A172 (cell line): ENCODE measurements around the gene NTPCR. TPM values are rescaled to one million over a fixed set of nuclear protein-coding genes. Genes with fewer than 3 reads are reported as not detected.

Experiments
- DNase-seq: peaks from one replicate; pipeline ENCODE4 v3.0.0-alpha.2; 2015; ENCODE audit warnings: low spot score
- total RNA-seq: library from RNA; depleted of rRNA; stranded (reverse); fragments of >200 nt; shearing (Covaris generic); gene quantifications from 2 replicates; pipeline ENCODE4 v1.2.3, GENCODE V29; 2014; rRNA removed

The NTPCR gene
- total RNA-seq, 1 experiment from 2014 or later = 87.8 TPM

GRCh38 chr1:233010146-233010545 is 59.7 kb downstream of the NTPCR start:
- peak; percentile 34 for DNase-seq

- no peak for DNase-seq
Observed at GRCh38 chr1:233012021-233012420, 61.6 kb downstream of the NTPCR start.

GRCh38 chr1:233015965-233016364 is 65.6 kb downstream of the NTPCR start:
- no peak for DNase-seq

- no peak for DNase-seq
Observed at GRCh38 chr1:233016798-233017197, 66.4 kb downstream of the NTPCR start.

GRCh38 chr1:233019083-233019482 is 68.7 kb downstream of the NTPCR start:
- DNase-seq = no peak

- no peak for DNase-seq
Observed at GRCh38 chr1:233019778-233020325, 69.4 kb downstream of the NTPCR start.

- DNase-seq = no peak
Observed at GRCh38 chr1:233020426-233020825, 70.0 kb downstream of the NTPCR start.

- no peak for DNase-seq
Observed at GRCh38 chr1:233022246-233022645, 71.8 kb downstream of the NTPCR start.

GRCh38 chr1:233024199-233024598 is 73.8 kb downstream of the NTPCR start:
- DNase-seq = no peak

- DNase-seq = peak; percentile 46
Observed at GRCh38 chr1:233025157-233025556, 74.7 kb downstream of the NTPCR start.

GRCh38 chr1:233025567-233025966 is 75.2 kb downstream of the NTPCR start:
- peak; percentile 33 for DNase-seq

- no peak for DNase-seq
Observed at GRCh38 chr1:233027046-233027445, 76.6 kb downstream of the NTPCR start.

- no peak for DNase-seq
Observed at GRCh38 chr1:233031521-233031920, 81.1 kb downstream of the NTPCR start.

GRCh38 chr1:233032916-233033315 is 82.5 kb downstream of the NTPCR start:
- no peak for DNase-seq

- DNase-seq = no peak
Observed at GRCh38 chr1:233033361-233033760, 83.0 kb downstream of the NTPCR start.

Other genes starting within 250 kb of the NTPCR start
- 0.09 and 0.84 TPM in 2 replicates for gene MAP10, start 145.2 kb upstream of the NTPCR start, total RNA-seq